ENCODE results near the gene SMAD5.

- TF ChIP-seq RAD21 (IDR thresholded peaks at IDR 0.05; ENCODE audit: low read length) = no peak
- TF ChIP-seq CTCF (conservative IDR thresholded peaks at IDR 0.05; ENCODE audit: low read depth, low read length) = no peak
- no peak for TF ChIP-seq POLR2A (IDR thresholded peaks at IDR 0.05; ENCODE audit: low read depth, low read length)
- no peak for TF ChIP-seq ELK1 (IDR thresholded peaks at IDR 0.05; ENCODE audit: borderline replicate concordance, low read depth, low read length)
- no peak for TF ChIP-seq CEBPB (IDR thresholded peaks at IDR 0.05; ENCODE audit: low read depth, low read length)
- TF ChIP-seq BHLHE40 (IDR thresholded peaks at IDR 0.05; ENCODE audit: low read depth, low read length) = no peak
- no peak for TF ChIP-seq SMC3 (IDR thresholded peaks at IDR 0.05; ENCODE audit: low read depth, low read length)
- no peak for TF ChIP-seq MAZ (IDR thresholded peaks at IDR 0.05; ENCODE audit: borderline replicate concordance, low read depth, low read length)
- no peak for TF ChIP-seq CHD1 (IDR thresholded peaks at IDR 0.05; ENCODE audit: low read depth, low read length)
- TF ChIP-seq FOS (IDR thresholded peaks at IDR 0.05; ENCODE audit: low read depth, low read length) = no peak
- no peak for TF ChIP-seq USF2 (IDR thresholded peaks at IDR 0.05; ENCODE audit: low read depth, low read length)
These were observed 42.9 kb upstream of the SMAD5 start for GRCh38 chr5:136089791-136090190.
